RWPE2 (cell line): ENCODE results near the gene STAT5B.

Experiments
- ATAC-seq: fragments of 200-7000 bp; cut with Tn5 transposase; 3 replicates; pipeline ENCODE4 v1.9.1; 2021; ENCODE audit warnings: low read depth
- DNase-seq: peaks from one replicate; pipeline ENCODE4 v3.0.0-alpha.2; 2020; ENCODE audit warnings: low spot score
- H3K27ac ChIP-seq: fragments of 450-650 bp; 2 replicates; pipeline ENCODE4 v1.5.1; 2017; ENCODE audit warnings: mild to moderate bottlenecking; ENCODE audit not compliant: poor library complexity, severe bottlenecking
- H3K27me3 ChIP-seq: fragments of 250-450 bp; sonication (Bioruptor Pico); 2 replicates; pipeline ENCODE4 v1.5.1; 2021; ENCODE audit warnings: mild to moderate bottlenecking, moderate library complexity; ENCODE audit not compliant: insufficient read depth, poor library complexity, severe bottlenecking
- H3K36me3 ChIP-seq: fragments of 250-450 bp; sonication (Bioruptor Pico); 2 replicates; pipeline ENCODE4 v1.5.1; 2020; ENCODE audit warnings: low read depth, mild to moderate bottlenecking, moderate library complexity
- H3K4me1 ChIP-seq: fragments of 250-450 bp; sonication (Bioruptor Pico); 2 replicates; pipeline ENCODE4 v1.5.1; 2021; ENCODE audit warnings: mild to moderate bottlenecking, moderate library complexity; ENCODE audit not compliant: insufficient read depth, poor library complexity, severe bottlenecking
- H3K4me3 ChIP-seq: fragments of 250-450 bp; sonication (Bioruptor Pico); 2 replicates; pipeline ENCODE4 v1.5.1; 2021; ENCODE audit warnings: mild to moderate bottlenecking, moderate library complexity; ENCODE audit not compliant: severe bottlenecking
- H3K9me3 ChIP-seq: fragments of 250-450 bp; sonication (Bioruptor Pico); 2 replicates; pipeline ENCODE4 v1.5.1; 2021; ENCODE audit warnings: mild to moderate bottlenecking, moderate library complexity; ENCODE audit not compliant: severe bottlenecking
- TF ChIP-seq, protein P1 (sequence below): fragments of 450-650 bp; IDR thresholded peaks from one replicate; pipeline ENCODE4 v1.5.1; 2017; ENCODE audit warnings: mild to moderate bottlenecking, moderate library complexity; ENCODE audit not compliant: poor library complexity, severe bottlenecking

Gene STAT5B

DNA sequence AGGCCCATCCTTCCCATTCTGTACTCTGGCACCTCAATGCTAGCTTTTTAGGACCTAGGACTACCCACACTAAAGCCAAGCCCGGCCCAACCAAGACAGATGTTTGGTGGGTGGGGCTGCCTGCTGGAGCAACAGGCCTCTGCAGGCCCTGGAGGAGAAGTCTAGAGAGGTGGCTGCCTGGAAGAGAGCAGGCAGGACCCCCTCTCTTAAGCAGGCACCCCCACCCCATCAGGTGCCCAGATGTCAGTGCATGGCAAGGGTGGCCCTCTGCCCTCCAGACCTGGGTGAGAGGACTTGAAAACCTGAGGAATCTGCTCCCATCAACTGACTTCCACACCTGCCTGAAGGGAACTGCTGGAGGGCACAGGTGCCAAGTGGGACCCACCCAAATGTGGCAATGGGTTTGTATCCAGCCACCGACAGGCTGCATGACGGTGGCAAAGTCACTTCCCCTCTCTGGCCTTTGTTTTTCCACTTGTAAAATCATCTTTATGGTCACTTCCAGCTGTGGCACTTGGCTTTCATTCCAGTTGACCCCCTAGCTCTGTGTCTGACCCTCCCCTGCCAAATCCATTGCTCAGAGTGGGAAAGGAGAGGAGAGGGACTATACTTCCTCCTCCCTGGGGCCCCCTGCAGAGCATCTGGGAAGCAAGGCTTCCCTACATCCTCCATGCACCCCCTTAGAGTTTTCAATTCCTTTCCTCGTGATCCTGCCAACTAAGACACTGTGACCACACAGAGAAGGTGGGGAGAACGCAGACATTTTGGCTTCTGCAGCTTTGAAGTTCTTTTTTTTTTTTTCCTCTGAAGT is 10.4 kb upstream of the STAT5B start:
- H3K27me3 ChIP-seq = no peaks in the 10 kb centered on the region
- ATAC-seq (no peak), DNase-seq (peak; percentile 34)
- no peak overlapping the region for H3K4me3 ChIP-seq
- no peaks in the 10 kb centered on the region for H3K4me1 ChIP-seq
- H3K9me3 ChIP-seq = no peaks in the 10 kb centered on the region
- no peak overlapping the region for H3K27ac ChIP-seq
- TF ChIP-seq, protein P1, sequence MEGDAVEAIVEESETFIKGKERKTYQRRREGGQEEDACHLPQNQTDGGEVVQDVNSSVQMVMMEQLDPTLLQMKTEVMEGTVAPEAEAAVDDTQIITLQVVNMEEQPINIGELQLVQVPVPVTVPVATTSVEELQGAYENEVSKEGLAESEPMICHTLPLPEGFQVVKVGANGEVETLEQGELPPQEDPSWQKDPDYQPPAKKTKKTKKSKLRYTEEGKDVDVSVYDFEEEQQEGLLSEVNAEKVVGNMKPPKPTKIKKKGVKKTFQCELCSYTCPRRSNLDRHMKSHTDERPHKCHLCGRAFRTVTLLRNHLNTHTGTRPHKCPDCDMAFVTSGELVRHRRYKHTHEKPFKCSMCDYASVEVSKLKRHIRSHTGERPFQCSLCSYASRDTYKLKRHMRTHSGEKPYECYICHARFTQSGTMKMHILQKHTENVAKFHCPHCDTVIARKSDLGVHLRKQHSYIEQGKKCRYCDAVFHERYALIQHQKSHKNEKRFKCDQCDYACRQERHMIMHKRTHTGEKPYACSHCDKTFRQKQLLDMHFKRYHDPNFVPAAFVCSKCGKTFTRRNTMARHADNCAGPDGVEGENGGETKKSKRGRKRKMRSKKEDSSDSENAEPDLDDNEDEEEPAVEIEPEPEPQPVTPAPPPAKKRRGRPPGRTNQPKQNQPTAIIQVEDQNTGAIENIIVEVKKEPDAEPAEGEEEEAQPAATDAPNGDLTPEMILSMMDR = no peak
- H3K36me3 ChIP-seq = no peaks in the 10 kb centered on the region

DNA sequence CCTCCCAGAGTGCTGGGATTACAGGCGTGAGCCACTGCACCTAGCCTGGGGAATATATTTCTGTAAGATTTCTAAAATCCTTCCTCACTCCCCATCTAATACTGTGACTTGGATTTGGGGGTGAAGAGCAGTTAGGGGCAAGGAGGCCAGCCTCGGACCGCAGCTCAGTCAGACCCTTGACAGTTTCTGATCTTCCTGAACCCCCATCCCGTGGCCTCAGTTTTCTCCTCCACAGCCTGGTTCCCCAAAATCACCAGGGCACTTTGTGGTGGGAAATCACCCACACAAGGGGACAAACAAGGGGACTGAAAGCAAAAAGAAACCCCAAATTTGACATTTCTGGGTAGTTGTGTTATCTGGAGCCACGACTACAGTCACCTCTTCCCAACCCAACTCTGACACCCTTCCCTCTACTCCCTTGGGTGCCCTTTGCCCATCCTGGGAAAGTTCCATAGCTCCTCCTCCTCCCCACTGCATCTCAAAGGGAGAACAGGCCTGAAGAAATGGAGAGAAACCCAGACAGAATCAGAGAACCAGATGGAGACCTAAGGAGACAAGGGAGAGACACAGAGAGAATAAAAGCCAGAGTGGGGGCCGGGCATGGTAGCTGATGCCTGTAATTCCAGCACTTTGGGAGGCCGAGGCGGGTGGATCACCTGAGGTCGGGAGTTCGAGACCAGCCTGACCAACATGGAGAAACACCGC is 9.3 kb upstream of the STAT5B start:
- H3K4me3 ChIP-seq = no peak overlapping the region

DNA sequence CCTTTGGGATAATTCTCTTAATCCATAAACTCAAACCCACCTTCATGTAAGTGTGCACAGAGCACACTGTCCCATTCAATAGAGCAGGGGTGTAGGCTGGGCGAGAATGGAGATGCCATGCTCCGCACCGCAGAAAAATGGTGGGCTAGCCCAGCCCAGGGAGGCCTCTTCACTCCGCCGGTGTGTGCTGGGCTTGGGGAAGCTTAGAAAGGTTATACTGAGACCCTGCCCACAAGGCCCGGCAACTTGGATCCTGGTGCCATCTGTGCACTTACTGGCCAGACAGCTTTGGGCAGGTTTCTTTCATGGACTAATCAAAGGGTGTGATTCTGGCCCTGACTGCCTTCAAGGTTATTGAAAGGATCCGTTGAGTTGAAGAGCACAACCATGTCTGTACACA is 8.4 kb upstream of the STAT5B start:
- H3K36me3 ChIP-seq = no peaks in the 10 kb centered on the region
- no peak overlapping the region for H3K27ac ChIP-seq
- no peak overlapping the region for H3K4me3 ChIP-seq
- ATAC-seq (no peak), DNase-seq (peak; percentile 13)
- TF ChIP-seq, protein P1 = no peak
- H3K27me3 ChIP-seq = no peaks in the 10 kb centered on the region
- no peaks in the 10 kb centered on the region for H3K4me1 ChIP-seq
- no peaks in the 10 kb centered on the region for H3K9me3 ChIP-seq

More for the DNA sequence above, 9.3 kb upstream of the STAT5B start:
- DNase-seq (peak; percentile 14), ATAC-seq (no peak)
- no peaks in the 10 kb centered on the region for H3K36me3 ChIP-seq
- no peak overlapping the region for H3K27ac ChIP-seq
- H3K9me3 ChIP-seq = no peaks in the 10 kb centered on the region
- H3K4me1 ChIP-seq = no peaks in the 10 kb centered on the region
- H3K27me3 ChIP-seq = no peaks in the 10 kb centered on the region
- TF ChIP-seq, protein P1 = no peak

DNA sequence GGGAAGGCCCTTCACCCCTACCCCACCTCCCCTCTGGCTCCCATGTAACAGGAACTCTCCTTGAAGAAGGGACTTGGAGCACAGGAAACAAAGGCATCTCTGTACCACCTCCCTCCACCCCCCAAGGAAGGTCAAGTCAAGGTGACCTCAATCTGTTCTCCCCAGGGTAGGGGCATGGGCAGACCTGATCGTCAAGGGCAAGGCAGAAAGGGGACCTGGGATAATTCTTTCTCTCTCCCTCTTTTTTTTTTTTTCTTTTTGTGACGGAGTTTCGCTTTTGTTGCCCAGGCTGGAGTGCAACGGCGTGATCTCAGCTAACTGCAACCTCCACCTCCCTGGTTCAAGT is 7.8 kb upstream of the STAT5B start:
- TF ChIP-seq, protein P1 = no peak
- Histone ChIP-seq H3K4me1 (no peaks in the 10 kb centered on the region), H3K27ac (no peak overlapping the region), H3K4me3 (no peak overlapping the region), H3K9me3 (no peaks in the 10 kb centered on the region), H3K27me3 (no peaks in the 10 kb centered on the region), H3K36me3 (no peaks in the 10 kb centered on the region)
- no peak for DNase-seq
- no peak for ATAC-seq
